H9 (cell line): ENCODE data around the gene MRPS18A. TPM values are rescaled to one million over a fixed set of nuclear protein-coding genes. Genes with fewer than 3 reads are reported as not detected.

Source experiments
- DNase-seq: peaks from one replicate; pipeline ENCODE4 v3.0.0-alpha.2; 2017
- H2AFZ ChIP-seq: one replicate; pipeline ENCODE4 v1.6.1; 2013; ENCODE audit warnings: mild to moderate bottlenecking, low read length, control low read depth, moderate library complexity
- H2AK5ac ChIP-seq: 2 replicates; pipeline ENCODE4 v1.6.1; 2013; ENCODE audit warnings: low read length, control low read depth, mixed read lengths; ENCODE audit not compliant: insufficient read length
- H2BK120ac ChIP-seq: one replicate; pipeline ENCODE4 v1.6.1; 2013; ENCODE audit warnings: low read depth, mild to moderate bottlenecking, low read length, control low read depth, inconsistent platforms; ENCODE audit not compliant: poor library complexity, severe bottlenecking
- H2BK12ac ChIP-seq: 2 replicates; pipeline ENCODE4 v1.6.1; 2013; ENCODE audit warnings: low read length, control low read depth, mixed read lengths, low read depth; ENCODE audit not compliant: insufficient read length
- H2BK15ac ChIP-seq: 2 replicates; pipeline ENCODE4 v1.6.1; 2013; ENCODE audit warnings: low read depth, low read length, control low read depth
- H2BK20ac ChIP-seq: one replicate; pipeline ENCODE4 v1.6.1; 2013; ENCODE audit warnings: low read depth, mild to moderate bottlenecking, low read length, control low read depth, inconsistent platforms; ENCODE audit not compliant: poor library complexity, severe bottlenecking
- H2BK5ac ChIP-seq: 2 replicates; pipeline ENCODE4 v1.6.1; 2013; ENCODE audit warnings: low read length, control low read depth, mixed read lengths; ENCODE audit not compliant: insufficient read length
- H3K14ac ChIP-seq: 2 replicates; pipeline ENCODE4 v1.6.1; 2013; ENCODE audit warnings: low read length, control low read depth; ENCODE audit not compliant: insufficient read depth
- H3K18ac ChIP-seq: 2 replicates; pipeline ENCODE4 v1.6.1; 2013; ENCODE audit warnings: low read depth, mild to moderate bottlenecking, mixed read lengths, low read length, control low read depth; ENCODE audit not compliant: insufficient read length
- H3K23ac ChIP-seq: 2 replicates; pipeline ENCODE4 v1.6.1; 2013; ENCODE audit warnings: low read length, control low read depth, mixed read lengths, low read depth; ENCODE audit not compliant: insufficient read length
- H3K23me2 ChIP-seq: 2 replicates; pipeline ENCODE4 v1.6.1; 2013; ENCODE audit warnings: low read depth, mild to moderate bottlenecking, mixed read lengths, low read length, control low read depth; ENCODE audit not compliant: insufficient read length, poor library complexity, severe bottlenecking
- H3K27ac ChIP-seq: 2 replicates; pipeline ENCODE4 v1.5.1; 2013; ENCODE audit warnings: low read length, control low read depth, mixed read lengths, low read depth; ENCODE audit not compliant: insufficient read length
- H3K27me3 ChIP-seq: 2 replicates; pipeline ENCODE4 v1.6.1; 2013; ENCODE audit warnings: low read length, control low read depth, inconsistent platforms; ENCODE audit not compliant: insufficient read depth
- H3K4ac ChIP-seq: 2 replicates; pipeline ENCODE4 v1.6.1; 2013; ENCODE audit warnings: low read depth, mild to moderate bottlenecking, control low read depth, inconsistent platforms, low read length, moderate library complexity
- H3K4me1 ChIP-seq: 2 replicates; pipeline ENCODE4 v1.6.1; 2013; ENCODE audit warnings: low read length, control low read depth, inconsistent platforms; ENCODE audit not compliant: insufficient read depth
- H3K4me2 ChIP-seq: 2 replicates; pipeline ENCODE4 v1.6.1; 2013; ENCODE audit warnings: low read length, control low read depth, mixed read lengths; ENCODE audit not compliant: insufficient read length, insufficient read depth
- H3K56ac ChIP-seq: 2 replicates; pipeline ENCODE4 v1.6.1; 2013; ENCODE audit warnings: low read depth, mild to moderate bottlenecking, mixed read lengths, low read length, control low read depth; ENCODE audit not compliant: insufficient read length
- H3K79me1 ChIP-seq: 2 replicates; pipeline ENCODE4 v1.6.1; 2013; ENCODE audit warnings: low read depth, mild to moderate bottlenecking, moderate library complexity, low read length, control low read depth, inconsistent platforms; ENCODE audit not compliant: insufficient read depth, poor library complexity, severe bottlenecking
- H3K79me2 ChIP-seq: 2 replicates; pipeline ENCODE4 v1.6.1; 2013; ENCODE audit warnings: low read length, control low read depth, inconsistent platforms; ENCODE audit not compliant: insufficient read depth
- H3K9ac ChIP-seq: 2 replicates; pipeline ENCODE4 v1.6.1; 2013; ENCODE audit warnings: low read length, control low read depth, mixed read lengths; ENCODE audit not compliant: insufficient read length; ENCODE audit errors: extremely low read depth
- H3K9me3 ChIP-seq: one replicate; pipeline ENCODE4 v1.6.1; 2013; ENCODE audit warnings: low read depth, low read length, inconsistent platforms; ENCODE audit not compliant: control insufficient read depth
- H3T11ph ChIP-seq: one replicate; pipeline ENCODE4 v1.6.1; 2013; ENCODE audit warnings: mild to moderate bottlenecking, low read length, control low read depth, inconsistent platforms
- H4K20me1 ChIP-seq: one replicate; pipeline ENCODE4 v1.6.1; 2013; ENCODE audit not compliant: control insufficient read depth, insufficient read length, insufficient read depth
- H4K5ac ChIP-seq: 2 replicates; pipeline ENCODE4 v1.6.1; 2013; ENCODE audit warnings: low read depth, mild to moderate bottlenecking, mixed read lengths, low read length, control low read depth; ENCODE audit not compliant: insufficient read length
- H4K8ac ChIP-seq: replicated peaks from 2 replicates; pipeline ENCODE4 v1.6.1; 2013; ENCODE audit warnings: low read length, control low read depth, mixed read lengths, low read depth; ENCODE audit not compliant: insufficient read length
- H4K91ac ChIP-seq: 2 replicates; pipeline ENCODE4 v1.6.1; 2013; ENCODE audit warnings: low read depth, mild to moderate bottlenecking, moderate library complexity, mixed read lengths, low read length, control low read depth; ENCODE audit not compliant: insufficient read length
- H3K27ac Mint-ChIP-seq, 3 experiments: 2 replicates in 2 of 3; 3 replicates in 1 of 3; pipeline ENCODE4 v1.8.0; 2020 to 2021; ENCODE audit warnings: mixed read lengths in 3 of 3, mild to moderate bottlenecking in 1 of 3, moderate library complexity in 1 of 3
- H3K27me3 Mint-ChIP-seq: 2 replicates; pipeline ENCODE4 v1.8.0; 2021; ENCODE audit warnings: low read depth, mild to moderate bottlenecking, moderate library complexity, mixed read lengths
- H3K36me3 Mint-ChIP-seq, 3 experiments: 2 replicates in 2 of 3; 3 replicates in 1 of 3; pipeline ENCODE4 v1.8.0; 2020 to 2021; ENCODE audit warnings: low read depth in 3 of 3, mixed read lengths in 3 of 3; ENCODE audit not compliant: insufficient read depth in 1 of 3
- H3K4me1 Mint-ChIP-seq, 2 experiments: 2 replicates each; pipeline ENCODE4 v1.8.0; 2020; ENCODE audit warnings: mixed read lengths in 2 of 2
- H3K4me3 Mint-ChIP-seq, 2 experiments: 2 replicates in 1 of 2; 3 replicates in 1 of 2; pipeline ENCODE4 v1.8.0; 2020 to 2021; ENCODE audit warnings: mild to moderate bottlenecking in 2 of 2, mixed read lengths in 2 of 2, moderate library complexity in 1 of 2
- H3K9me3 Mint-ChIP-seq, 2 experiments: 2 replicates in 1 of 2; 3 replicates in 1 of 2; pipeline ENCODE4 v1.8.0; 2020; ENCODE audit warnings: mild to moderate bottlenecking in 2 of 2, mixed read lengths in 2 of 2, moderate library complexity in 1 of 2
- WGBS: extraction: QIAGEN DNeasy Blood & Tissue Kit; methylation state at CpG from one replicate; pipeline ENCODE4 v1.1.7; 2013; ENCODE audit warnings: missing lambda C conversion rate, low lambda C conversion rate, mixed read lengths; ENCODE audit not compliant: insufficient read length; ENCODE audit errors: extremely low coverage; 5-methylcytosine and 5-hydroxymethylcytosine counted together
- total RNA-seq: library from RNA; stranded (reverse); gene quantifications from 2 replicates; pipeline ENCODE4 v1.2.1, GENCODE V29; 2021
- TF ChIP-seq, protein P1 (sequence below): fragments of 200-600 bp; sonication (generic); conservative IDR thresholded peaks from 3 replicates; pipeline ENCODE4 v1.8.0; 2021; ENCODE audit warnings: antibody characterized with exemption, mild to moderate bottlenecking

Gene MRPS18A
- total RNA-seq, 1 experiment from 2014 or later = 65.1 TPM

DNA sequence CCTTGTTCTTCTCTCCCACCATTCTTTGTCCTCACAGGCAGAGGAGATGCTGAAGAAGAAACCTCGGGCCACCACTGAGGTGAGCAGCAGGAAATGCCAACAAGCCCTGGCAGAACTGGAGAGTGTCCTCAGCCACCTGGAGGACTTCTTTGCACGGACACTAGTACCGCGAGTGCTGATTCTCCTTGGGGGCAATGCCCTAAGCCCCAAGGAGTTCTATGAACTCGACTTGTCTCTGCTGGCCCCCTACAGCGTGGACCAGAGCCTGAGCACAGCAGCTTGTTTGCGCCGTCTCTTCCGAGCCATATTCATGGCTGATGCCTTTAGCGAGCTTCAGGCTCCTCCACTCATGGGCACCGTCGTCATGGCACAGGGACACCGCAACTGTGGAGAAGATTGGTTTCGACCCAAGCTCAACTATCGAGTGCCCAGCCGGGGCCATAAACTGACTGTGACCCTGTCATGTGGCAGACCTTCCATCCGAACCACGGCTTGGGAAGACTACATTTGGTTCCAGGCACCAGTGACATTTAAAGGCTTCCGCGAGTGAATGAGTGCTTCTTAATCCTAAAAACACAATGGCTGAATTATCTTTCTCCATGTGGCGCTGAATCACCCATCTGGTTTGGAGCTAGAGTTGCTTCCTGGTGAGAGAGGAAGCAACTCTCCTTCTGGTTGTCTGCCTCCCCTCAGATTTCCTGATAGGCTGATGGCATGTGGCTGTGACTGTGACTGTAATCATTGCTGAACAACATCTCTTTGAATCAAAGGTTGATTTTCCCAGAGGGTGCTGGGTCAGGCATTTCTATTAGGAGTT lies 47.4 kb downstream of the MRPS18A start:
- H3K36me3 Mint-ChIP-seq = peaks cover 25 to 51% (median 51%) of the 10 kb centered on the region in 3 experiments; a peak in 6 of 7 replicates
- H3K9ac ChIP-seq = no peak overlapping the region
- H3K27ac ChIP-seq = no peak overlapping the region
- H2BK15ac ChIP-seq = no peak overlapping the region
- WGBS = no CpG with 5 or more reads among the region's 21 CpGs
- no peaks in the 10 kb centered on the region for H4K20me1 ChIP-seq
- H3K14ac ChIP-seq = no peak overlapping the region
- H3K27me3 ChIP-seq = no peaks in the 10 kb centered on the region
- no peak overlapping the region for H3K18ac ChIP-seq
- H4K5ac ChIP-seq = no peak overlapping the region
- H3K4me3 Mint-ChIP-seq = no peak overlapping the region; a peak in 1 of 5 replicates
- H3K27ac Mint-ChIP-seq = peak overlapping the region in 2 of 3 experiments; percentile 23 to 50; a peak in 2 of 7 replicates
- no peak overlapping the region for H3K56ac ChIP-seq
- no peaks in the 10 kb centered on the region for H3K27me3 Mint-ChIP-seq
- H2BK20ac ChIP-seq = no peak overlapping the region
- no peaks in the 10 kb centered on the region; the same call in 1 of the 2 replicates for H3K4me1 ChIP-seq
- peaks cover 25 to 28% of the 10 kb centered on the region in 2 experiments for H3K4me1 Mint-ChIP-seq
- no peaks in the 10 kb centered on the region for H3K9me3 ChIP-seq
- peaks cover 6% of the 10 kb centered on the region for H3K23me2 ChIP-seq
- TF ChIP-seq, protein P1, sequence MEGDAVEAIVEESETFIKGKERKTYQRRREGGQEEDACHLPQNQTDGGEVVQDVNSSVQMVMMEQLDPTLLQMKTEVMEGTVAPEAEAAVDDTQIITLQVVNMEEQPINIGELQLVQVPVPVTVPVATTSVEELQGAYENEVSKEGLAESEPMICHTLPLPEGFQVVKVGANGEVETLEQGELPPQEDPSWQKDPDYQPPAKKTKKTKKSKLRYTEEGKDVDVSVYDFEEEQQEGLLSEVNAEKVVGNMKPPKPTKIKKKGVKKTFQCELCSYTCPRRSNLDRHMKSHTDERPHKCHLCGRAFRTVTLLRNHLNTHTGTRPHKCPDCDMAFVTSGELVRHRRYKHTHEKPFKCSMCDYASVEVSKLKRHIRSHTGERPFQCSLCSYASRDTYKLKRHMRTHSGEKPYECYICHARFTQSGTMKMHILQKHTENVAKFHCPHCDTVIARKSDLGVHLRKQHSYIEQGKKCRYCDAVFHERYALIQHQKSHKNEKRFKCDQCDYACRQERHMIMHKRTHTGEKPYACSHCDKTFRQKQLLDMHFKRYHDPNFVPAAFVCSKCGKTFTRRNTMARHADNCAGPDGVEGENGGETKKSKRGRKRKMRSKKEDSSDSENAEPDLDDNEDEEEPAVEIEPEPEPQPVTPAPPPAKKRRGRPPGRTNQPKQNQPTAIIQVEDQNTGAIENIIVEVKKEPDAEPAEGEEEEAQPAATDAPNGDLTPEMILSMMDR = no peak
- H4K91ac ChIP-seq = no peak overlapping the region
- H2BK5ac ChIP-seq = no peak overlapping the region
- no peak overlapping the region for H2AK5ac ChIP-seq
- no peak overlapping the region for H2BK120ac ChIP-seq
- peaks cover 11% of the 10 kb centered on the region; the same call in 1 of the 2 replicates for H3K79me2 ChIP-seq
- no peak for DNase-seq
- no peak overlapping the region for H4K8ac ChIP-seq
- H3K79me1 ChIP-seq = peaks cover 3% of the 10 kb centered on the region
- H2BK12ac ChIP-seq = no peak overlapping the region
- no peak overlapping the region for H3K4ac ChIP-seq
- no peak overlapping the region for H3K23ac ChIP-seq
- H3K9me3 Mint-ChIP-seq = no peaks in the 10 kb centered on the region
- no peak overlapping the region for H3K4me2 ChIP-seq
- H3T11ph ChIP-seq = no peak overlapping the region
- H2AFZ ChIP-seq = no peak overlapping the region
